IMR-90 (cell line): ENCODE results near the gene SBF2. TPM values are rescaled to one million over a fixed set of nuclear protein-coding genes. Genes with fewer than 3 reads are reported as not detected.

Source experiments
- ATAC-seq: fragments of 200-7000 bp; cut with Tn5 transposase; 2 replicates; pipeline ENCODE4 v1.9.1; 2020; ENCODE audit warnings: low read depth, mild to moderate bottlenecking, moderate library complexity
- BruUV-seq: library from RNA; stranded (reverse); fragments of 400-500 nt; replicated peaks from 2 replicates; lab custom pipeline; 2021; lab: Mats Ljungman, UMichigan
- CTCF ChIA-PET: fragments of 300-600 bp; formaldehyde crosslinking; extraction: SDS; loops from one replicate; lab custom pipeline; 2021; ENCODE audit warnings: antibody characterized with exemption; lab: Yijun Ruan, JAX
- POLR2A ChIA-PET: fragments of 300-600 bp; sonication (Branson Sonifier 250); formaldehyde crosslinking; loops from one replicate; lab custom pipeline; 2022; ENCODE audit warnings: antibody characterized with exemption; ENCODE audit not compliant: unreplicated experiment; lab: Charles Lee
- DNase-seq: peaks from one replicate; pipeline ENCODE4 v3.0.0; 2013
- H2AFZ ChIP-seq: replicated peaks from 2 replicates; pipeline ENCODE3; 2013; ENCODE audit warnings: low read length, mild to moderate bottlenecking; ENCODE audit not compliant: poor library complexity
- H2AK5ac ChIP-seq: 2 replicates; pipeline ENCODE4 v1.6.1; 2013; ENCODE audit warnings: low read depth, low read length, inconsistent platforms
- H2AK9ac ChIP-seq: replicated peaks from 2 replicates; pipeline ENCODE3; 2013; ENCODE audit warnings: mild to moderate bottlenecking, low read depth, low read length, moderate library complexity; ENCODE audit not compliant: poor library complexity
- H2BK120ac ChIP-seq: 2 replicates; pipeline ENCODE4 v1.6.1; 2013; ENCODE audit warnings: low read depth, low read length, inconsistent platforms
- H2BK15ac ChIP-seq: 3 replicates; pipeline ENCODE4 v1.6.1; 2013; ENCODE audit warnings: low read depth, low read length, inconsistent platforms
- H2BK20ac ChIP-seq: 2 replicates; pipeline ENCODE4 v1.6.1; 2013; ENCODE audit warnings: low read depth, mild to moderate bottlenecking, inconsistent platforms, low read length, moderate library complexity
- H2BK5ac ChIP-seq: 2 replicates; pipeline ENCODE4 v1.6.1; 2013; ENCODE audit warnings: mild to moderate bottlenecking, low read depth, low read length, inconsistent platforms; ENCODE audit not compliant: poor library complexity, severe bottlenecking
- H3K14ac ChIP-seq: replicated peaks from 2 replicates; pipeline ENCODE4 v1.6.1; 2013; ENCODE audit warnings: low read depth, low read length, inconsistent platforms
- H3K18ac ChIP-seq: 2 replicates; pipeline ENCODE4 v1.6.1; 2013; ENCODE audit warnings: low read depth, low read length, control low read depth
- H3K23ac ChIP-seq: 2 replicates; pipeline ENCODE4 v1.6.1; 2013; ENCODE audit warnings: low read depth, low read length, inconsistent platforms
- H3K27ac ChIP-seq: 2 replicates; pipeline ENCODE4 v1.5.1; 2013; ENCODE audit warnings: mild to moderate bottlenecking, control low read depth, low read length; ENCODE audit not compliant: insufficient read depth
- H3K27me3 ChIP-seq: 2 replicates; pipeline ENCODE4 v1.6.1; 2013; ENCODE audit warnings: low read length; ENCODE audit not compliant: control insufficient read depth, insufficient read depth
- H3K36me3 ChIP-seq: 2 replicates; pipeline ENCODE4 v1.6.1; 2013; ENCODE audit warnings: low read length, mixed read lengths; ENCODE audit not compliant: control insufficient read depth, insufficient read depth
- H3K4ac ChIP-seq: 2 replicates; pipeline ENCODE4 v1.6.1; 2013; ENCODE audit warnings: low read depth, low read length, inconsistent platforms
- H3K4me1 ChIP-seq: 2 replicates; pipeline ENCODE4 v1.6.1; 2013; ENCODE audit warnings: low read length, mixed read lengths; ENCODE audit not compliant: control insufficient read depth, insufficient read depth
- H3K4me2 ChIP-seq: 2 replicates; pipeline ENCODE4 v1.6.1; 2013; ENCODE audit warnings: low read depth, mild to moderate bottlenecking, control low read depth, low read length, moderate library complexity
- H3K4me3 ChIP-seq: 2 replicates; pipeline ENCODE4 v1.5.1; 2013; ENCODE audit warnings: low read depth, mild to moderate bottlenecking, control low read depth, low read length, moderate library complexity; ENCODE audit not compliant: insufficient read depth
- H3K56ac ChIP-seq: 2 replicates; pipeline ENCODE4 v1.6.1; 2013; ENCODE audit warnings: low read length, inconsistent platforms; ENCODE audit not compliant: insufficient read depth; ENCODE audit errors: extremely low read depth
- H3K79me1 ChIP-seq, 2 experiments: 2 replicates each; pipeline ENCODE4 v1.6.1; 2013; ENCODE audit warnings: low read length in 2 of 2, inconsistent platforms in 1 of 2, low read depth in 1 of 2
- H3K9ac ChIP-seq: 2 replicates; pipeline ENCODE4 v1.6.1; 2013; ENCODE audit warnings: low read depth, low read length, control low read depth
- H3K9me1 ChIP-seq: 2 replicates; pipeline ENCODE4 v1.6.1; 2013; ENCODE audit warnings: low read length, inconsistent platforms; ENCODE audit not compliant: insufficient read depth
- H3K9me3 ChIP-seq: 2 replicates; pipeline ENCODE4 v1.6.1; 2013; ENCODE audit warnings: low read length; ENCODE audit not compliant: control insufficient read depth, insufficient read depth
- H4K20me1 ChIP-seq: 2 replicates; pipeline ENCODE4 v1.6.1; 2013; ENCODE audit warnings: low read length, inconsistent platforms; ENCODE audit not compliant: insufficient read depth
- H4K5ac ChIP-seq: 2 replicates; pipeline ENCODE4 v1.6.1; 2013; ENCODE audit warnings: mild to moderate bottlenecking, low read depth, low read length, control low read depth
- H4K8ac ChIP-seq, 2 experiments: 2 replicates each; pipeline ENCODE4 v1.6.1; 2013; ENCODE audit warnings: low read depth in 2 of 2, low read length in 2 of 2, control low read depth in 1 of 2, inconsistent platforms in 1 of 2
- H4K91ac ChIP-seq: 2 replicates; pipeline ENCODE4 v1.6.1; 2013; ENCODE audit warnings: low read depth, low read length, inconsistent platforms; ENCODE audit not compliant: insufficient read depth
- BHLHE40 ChIP-seq: fragments of 150-350 bp; IDR thresholded peaks from 2 replicates; pipeline ENCODE4 v1.6.1; 2016; ENCODE audit warnings: mild to moderate bottlenecking, low read depth, low read length
- CEBPB ChIP-seq: IDR thresholded peaks from 2 replicates; pipeline ENCODE4 v1.6.1; 2012; ENCODE audit warnings: low read depth, low read length, improper control_type of control experiment
- CHD1 ChIP-seq: IDR thresholded peaks from 2 replicates; pipeline ENCODE4 v1.6.1; 2012; ENCODE audit warnings: low read depth, low read length, improper control_type of control experiment
- ELK1 ChIP-seq: fragments of 150-350 bp; IDR thresholded peaks from 2 replicates; pipeline ENCODE4 v1.6.1; 2016; ENCODE audit warnings: low read depth, mild to moderate bottlenecking, low read length, moderate library complexity, borderline replicate concordance
- FOS ChIP-seq: fragments of 150-350 bp; IDR thresholded peaks from 2 replicates; pipeline ENCODE4 v1.6.1; 2016; ENCODE audit warnings: low read depth, low read length
- MAFK ChIP-seq: IDR thresholded peaks from 2 replicates; pipeline ENCODE4 v1.6.1; 2012; ENCODE audit warnings: low read depth, low read length, improper control_type of control experiment
- MAZ ChIP-seq: IDR thresholded peaks from 2 replicates; pipeline ENCODE4 v1.6.1; 2012; ENCODE audit warnings: low read depth, mild to moderate bottlenecking, low read length, improper control_type of control experiment, moderate library complexity, borderline replicate concordance
- MXI1 ChIP-seq: IDR thresholded peaks from 2 replicates; pipeline ENCODE4 v1.6.1; 2012; ENCODE audit warnings: low read depth, mild to moderate bottlenecking, low read length, moderate library complexity, borderline replicate concordance
- NFE2L2 ChIP-seq: fragments of 150-350 bp; IDR thresholded peaks from 2 replicates; pipeline ENCODE4 v1.6.1; 2016; ENCODE audit warnings: low read depth, mild to moderate bottlenecking, low read length
- POLR2A ChIP-seq: IDR thresholded peaks from 2 replicates; pipeline ENCODE4 v1.6.1; 2012; ENCODE audit warnings: mild to moderate bottlenecking, low read depth, low read length
- RCOR1 ChIP-seq: IDR thresholded peaks from 2 replicates; pipeline ENCODE4 v1.6.1; 2012; ENCODE audit warnings: mild to moderate bottlenecking, low read length, improper control_type of control experiment; ENCODE audit not compliant: insufficient replicate concordance
- RFX5 ChIP-seq: IDR thresholded peaks from 2 replicates; pipeline ENCODE4 v1.8.0; 2012; ENCODE audit warnings: low read depth, mild to moderate bottlenecking, low read length, moderate library complexity
- SMC3 ChIP-seq: fragments of 150-350 bp; IDR thresholded peaks from 2 replicates; pipeline ENCODE4 v1.6.1; 2016; ENCODE audit warnings: low read depth, mild to moderate bottlenecking, antibody characterized with exemption, low read length, moderate library complexity
- WGBS, 2 experiments: methylation state at CpG; one replicate each; pipeline versions ENCODE4 v1.1.5 to v1.1.7; 2013; ENCODE audit warnings: missing lambda C conversion rate in 2 of 2; ENCODE audit not compliant: insufficient read length in 1 of 2; ENCODE audit errors: extremely low coverage in 2 of 2; 5-methylcytosine and 5-hydroxymethylcytosine counted together
- dilution Hi-C: fragments of 300-500 bp; cut with HindIII; formaldehyde crosslinking; loops from one replicate; pipeline ENCODE4 v1.14.3; 2018; ENCODE audit warnings: low sequenced_read_pairs; ENCODE audit not compliant: unreplicated experiment
- in situ Hi-C: fragments of 300-500 bp; cut with MboI; formaldehyde crosslinking; loops from 3 replicates; pipeline ENCODE4 v1.14.3; 2019; ENCODE audit warnings: low sequenced_read_pairs, inconsistent platforms, mixed read lengths
- intact Hi-C: fragments of 100-400 bp; cut with micrococcal nuclease; formaldehyde crosslinking; loops from 2 replicates; pipeline ENCODE4 v1.10.0; 2022
- polyA plus RNA-seq, 3 experiments: library from polyadenylated mRNA; depleted of rRNA; stranded (reverse); fragments of >200 nt; gene quantifications; 2 replicates each; pipeline ENCODE4 v1.2.3, GENCODE V29; 2012; ENCODE audit warnings: low replicate concordance in 1 of 3
- total RNA-seq: library from RNA; depleted of rRNA; stranded (reverse); fragments of >200 nt; gene quantifications from 2 replicates; pipeline ENCODE4 v1.2.3, GENCODE V29; 2012
- TF ChIP-seq, protein P1 (sequence below): fragments of 150-350 bp; IDR thresholded peaks from 2 replicates; pipeline ENCODE4 v1.6.1; 2017; ENCODE audit warnings: mild to moderate bottlenecking, antibody characterized with exemption, low read length, low read depth

The SBF2 gene
- total and polyA plus RNA-seq, 2 of the 4 experiments (the other 2 are of a cell fraction): 23.8 to 51.8 TPM

GRCh38 chr11:9943386-9944110 lies 350.5 kb downstream of the SBF2 start:
- Histone ChIP-seq H4K8ac (peak overlapping the region in 1 of 2 experiments; percentile 68; a peak in 2 of 4 replicates), H3K18ac (peak overlapping the region; percentile 98), H2BK120ac (peak overlapping the region; percentile 48; the same call in 1 of the 2 replicates), H3K27me3 (no peaks in the 10 kb centered on the region), H4K20me1 (no peaks in the 10 kb centered on the region), H3K9ac (no peak overlapping the region), H2AK5ac (no peak overlapping the region), H3K4ac (peak overlapping the region; percentile 33; the same call in 1 of the 2 replicates), H3K4me3 (no peak overlapping the region), H3K79me1 (peaks cover 11 to 19% of the 10 kb centered on the region in 2 experiments), H3K9me3 (peaks cover 2% of the 10 kb centered on the region; the same call in 1 of the 2 replicates), H3K36me3 (peaks cover 1% of the 10 kb centered on the region; the same call in 1 of the 2 replicates), H4K5ac (peak overlapping the region; percentile 94), H3K56ac (0 out of 2 replicates have a peak overlapping the region, but pooled peaks have one; percentile 34), H3K4me2 (peak overlapping the region; percentile 62), H2AK9ac (no peak overlapping the region), H2BK20ac (peak overlapping the region; percentile 14; the same call in 1 of the 2 replicates), H3K9me1 (peaks cover 9% of the 10 kb centered on the region), H3K23ac (no peak overlapping the region), H2BK5ac (peak overlapping the region; percentile 100), H3K4me1 (peaks cover 6% of the 10 kb centered on the region), H3K14ac (no peak overlapping the region), H2AFZ (no peak overlapping the region), H4K91ac (no peak overlapping the region), H3K27ac (peak overlapping the region; percentile 91; the same call in 1 of the 2 replicates), H2BK15ac (0 out of 3 replicates have a peak overlapping the region, but pooled peaks have one; percentile 35)
- BruUV-seq: no TSS peak
- ATAC-seq: peak; percentile 80
- peak; percentile 97 for DNase-seq
- POLR2A ChIA-PET: no interaction called here
- intact Hi-C loops: loop anchor here (1.0 to 2.0 kb wide), 2 partner anchors 37 to 184 kb away; no protein-coding TSS in a partner anchor
- no CpG with 5 or more reads among the region's 3 CpGs for WGBS, 2 experiments
- CTCF ChIA-PET: interaction anchor here (0.6 kb wide), 1 partner anchor 83 kb away, joined by 4 read pairs; no protein-coding TSS in a partner anchor
- dilution Hi-C loops: no loop called here
- in situ Hi-C loops: no loop called here
- TF ChIP-seq FOS (peak; percentile 89), MXI1 (no peak), NFE2L2 (no peak), SMC3 (no peak), ELK1 (no peak), CEBPB (peak; percentile 100), MAFK (no peak; the same call in 1 of the 2 replicates), RCOR1 (peak; percentile 56), BHLHE40 (peak; percentile 57; the same call in 1 of the 2 replicates), CHD1 (no peak), MAZ (no peak), RFX5 (no peak), POLR2A (no peak)
- TF ChIP-seq, protein P1, sequence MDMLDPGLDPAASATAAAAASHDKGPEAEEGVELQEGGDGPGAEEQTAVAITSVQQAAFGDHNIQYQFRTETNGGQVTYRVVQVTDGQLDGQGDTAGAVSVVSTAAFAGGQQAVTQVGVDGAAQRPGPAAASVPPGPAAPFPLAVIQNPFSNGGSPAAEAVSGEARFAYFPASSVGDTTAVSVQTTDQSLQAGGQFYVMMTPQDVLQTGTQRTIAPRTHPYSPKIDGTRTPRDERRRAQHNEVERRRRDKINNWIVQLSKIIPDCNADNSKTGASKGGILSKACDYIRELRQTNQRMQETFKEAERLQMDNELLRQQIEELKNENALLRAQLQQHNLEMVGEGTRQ: no peak
